ENCODE results near the gene PCGF6. TPM values are rescaled to one million over a fixed set of nuclear protein-coding genes. Genes with fewer than 3 reads are reported as not detected.
A peak's percentile ranks its signal among the peaks of the same experiment; 100 is the strongest.
"Not testable (repeated sequence)": the region's sequence is repeated elsewhere in the genome, so short reads cannot be mapped to it uniquely, and the experiment has no call there.

PCGF6 gene
- total RNA-seq, 1 donor from 2014 or later = 5.4 TPM

DNA sequence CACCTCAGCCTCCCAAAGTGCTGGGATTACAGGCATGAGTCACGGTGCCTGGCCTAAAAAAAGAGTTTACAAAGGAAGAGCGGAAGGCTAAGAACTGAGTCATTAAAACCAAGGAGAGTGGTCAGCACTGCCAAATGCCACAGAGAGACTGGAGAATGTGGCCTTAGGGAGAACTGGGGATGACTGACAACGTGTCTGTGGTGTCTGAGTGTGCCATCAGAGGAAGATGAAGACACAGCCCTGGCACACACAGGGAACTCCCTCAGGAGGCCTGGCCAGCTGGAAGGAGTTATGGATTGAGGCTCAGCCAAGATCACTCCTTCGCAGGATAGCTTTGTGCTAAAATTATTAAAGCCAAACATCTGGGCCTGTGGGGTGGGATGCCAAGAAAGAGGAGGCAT is 77.9 kb downstream of the PCGF6 start:
- no peak for DNase-seq
- ATAC-seq (ENCODE audit: poor library complexity) = no peak
- intact Hi-C loops (cut with DNase I) = no loop called here

GRCh38 chr10:103265717-103266329 is 85.1 kb downstream of the PCGF6 start:
- DNase-seq = no peak
- intact Hi-C loops (cut with DNase I) = no loop called here
- ATAC-seq (ENCODE audit: poor library complexity) = no peak

DNA sequence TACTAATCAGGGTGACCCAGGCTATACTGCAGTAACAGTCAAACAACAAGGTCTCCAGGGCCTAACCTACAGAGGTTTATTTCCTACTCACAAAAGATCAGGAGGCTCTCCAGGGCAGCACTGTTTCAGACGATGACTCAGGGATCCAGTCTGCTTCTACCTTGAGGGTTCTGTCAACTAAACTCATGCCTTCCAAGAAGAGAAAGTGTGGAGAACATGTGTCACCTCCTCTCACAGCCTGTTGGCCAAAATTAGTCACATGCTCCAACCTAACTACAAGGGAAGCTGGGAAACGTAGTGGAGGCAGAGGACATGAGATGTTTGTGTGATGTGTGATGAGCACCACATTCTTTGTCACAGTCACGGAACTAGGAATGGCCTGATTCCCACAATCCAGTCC is 88.7 kb downstream of the PCGF6 start:
- DNase-seq = no peak
- intact Hi-C loops (cut with DNase I) = no loop called here
- ATAC-seq (ENCODE audit: poor library complexity) = no peak

- ATAC-seq (ENCODE audit: poor library complexity) (no peak), DNase-seq (no peak)
- intact Hi-C loops (cut with DNase I) = no loop called here
These were observed 91.0 kb downstream of the PCGF6 start for GRCh38 chr10:103259989-103260388.

DNA sequence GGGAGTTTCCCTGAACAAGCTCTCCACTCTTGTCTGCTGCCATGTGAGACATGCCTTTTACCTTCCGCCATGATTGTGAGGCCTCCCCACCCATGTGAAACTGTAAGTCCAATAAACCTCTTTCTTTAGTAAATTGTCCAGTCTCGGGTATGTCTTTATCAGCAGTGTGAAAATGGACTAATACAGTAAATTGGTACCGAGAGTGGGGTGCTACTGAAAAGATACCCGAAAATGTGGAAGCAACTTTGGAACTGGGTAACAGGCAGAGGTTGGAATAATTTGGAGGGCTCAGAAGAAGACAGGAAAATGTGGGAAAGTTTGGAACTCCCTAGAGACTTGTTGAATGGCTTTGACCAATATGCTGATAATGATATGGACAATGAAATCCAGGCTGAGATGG is 92.0 kb downstream of the PCGF6 start:
- DNase-seq; intact Hi-C loops (cut with DNase I); ATAC-seq (ENCODE audit: poor library complexity): not testable (repeated sequence)

- no peak for DNase-seq
- intact Hi-C loops (cut with DNase I) = no loop called here
- ATAC-seq (ENCODE audit: poor library complexity) = no peak
These were observed 93.1 kb downstream of the PCGF6 start for GRCh38 chr10:103257812-103258211.

DNA sequence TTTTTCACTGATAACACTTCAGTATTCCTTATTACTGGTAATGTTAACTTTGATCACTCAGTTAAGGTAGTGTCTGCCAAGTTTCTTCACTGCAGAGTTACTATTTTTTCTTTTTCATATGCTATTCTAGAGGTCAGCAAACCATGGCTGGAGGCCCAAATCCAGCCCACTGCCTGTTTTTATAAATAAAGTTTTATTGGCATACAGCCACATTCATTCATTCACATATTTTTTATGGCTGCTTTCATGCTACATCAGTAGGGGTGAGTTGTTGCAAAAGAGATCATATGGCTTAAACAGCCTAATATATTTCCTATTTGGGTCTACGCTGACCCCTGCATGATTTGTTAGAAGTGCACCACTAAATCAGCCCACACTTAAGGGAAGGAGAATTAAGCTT is 94.3 kb downstream of the PCGF6 start:
- DNase-seq = no peak
- intact Hi-C loops (cut with DNase I) = no loop called here
- no peak for ATAC-seq (ENCODE audit: poor library complexity)

- no peak for ATAC-seq (ENCODE audit: poor library complexity)
- intact Hi-C loops (cut with DNase I) = no loop called here
- DNase-seq = no peak
These were observed 96.2 kb downstream of the PCGF6 start for GRCh38 chr10:103254538-103255325.

- intact Hi-C loops (cut with DNase I) = no loop called here
- ATAC-seq (ENCODE audit: poor library complexity) (no peak), DNase-seq (no peak)
These were observed 96.8 kb downstream of the PCGF6 start for GRCh38 chr10:103254113-103254512.

Small RNA genes lying within 50 kb of the gene (microRNA-seq; reads per million reads assigned to microRNA genes)
- gene MIR1307 = 559 reads per million, percentile 77 among the genes with 10 or more reads in this experiment

Other genes with a start within 250 kb of the PCGF6 start
- 46.9 TPM for gene NT5C2, start 157.9 kb downstream of the PCGF6 start, total RNA-seq
- not detected for gene RPEL1, start 105.3 kb downstream of the PCGF6 start, total RNA-seq
- gene INA, start 74.0 kb downstream of the PCGF6 start, total RNA-seq = not detected
- 2.7 TPM for gene TAF5, start 16.8 kb upstream of the PCGF6 start, total RNA-seq
- gene ATP5MK, start 45.3 kb upstream of the PCGF6 start, total RNA-seq = 1,162 TPM
- gene PDCD11, start 45.5 kb upstream of the PCGF6 start, total RNA-seq = 10.1 TPM
- gene CALHM2, start 101.2 kb upstream of the PCGF6 start, total RNA-seq = 11.6 TPM
- not detected for gene CALHM1, start 107.8 kb upstream of the PCGF6 start, total RNA-seq
- gene CALHM3, start 128.1 kb upstream of the PCGF6 start, total RNA-seq = not detected
- gene NEURL1, start 142.6 kb upstream of the PCGF6 start, total RNA-seq = 0.05 TPM